ENCODE results near the gene FABP1. TPM values are rescaled to one million over a fixed set of nuclear protein-coding genes. Genes with fewer than 3 reads are reported as not detected.
A peak's percentile ranks its signal among the peaks of the same experiment; 100 is the strongest.

FABP1 gene
- total and polyA plus RNA-seq, 9 of the 15 experiments (the other 6 are each of a cell fraction or from before 2014, with no cell fraction given), result 0.64 TPM; not detected in 8

- Histone ChIP-seq H3K36me3 (ENCODE audit: control insufficient read depth, insufficient read depth, low read length) (no peaks in the 10 kb centered on the region), H2AFZ (ENCODE audit: low read depth, low read length) (no peak overlapping the region), H3K4me3 (no peak overlapping the region), H3K79me2 (ENCODE audit: control insufficient read depth, insufficient read depth, low read length) (no peaks in the 10 kb centered on the region), H4K20me1 (replicated peaks; ENCODE audit: control insufficient read depth, insufficient read depth, low read length) (no peaks in the 10 kb centered on the region), H3K4me2 (ENCODE audit: insufficient read depth, low read length) (no peak overlapping the region), H3K4me1 (replicated peaks in 1 of 2; ENCODE audit: control insufficient read depth in 2 of 2, insufficient read depth in 2 of 2, low read length in 2 of 2) (peaks cover 0 to 3% of the 10 kb centered on the region in 2 experiments; a peak in 1 of 5 replicates), H3K27ac (ENCODE audit: extremely low read depth, low read depth, low read length) (no peak overlapping the region), H3K9me3 (replicated peaks; ENCODE audit: control insufficient read depth, insufficient read depth, low read depth, low read length) (no peaks in the 10 kb centered on the region), H3K9ac (ENCODE audit: insufficient read depth in 1 of 2, low read depth in 2 of 2, low read length in 2 of 2) (no peak overlapping the region), H3K9me1 (ENCODE audit: control insufficient read depth, insufficient read depth, low read length) (no peaks in the 10 kb centered on the region), H3K27me3 (ENCODE audit: control insufficient read depth in 2 of 2, insufficient read depth in 2 of 2, low read length in 2 of 2) (peaks cover 13 to 17% of the 10 kb centered on the region in 2 experiments; a peak in 3 of 5 replicates)
- no peak for ATAC-seq
- no peak for DNase-seq (ENCODE audit: extremely low read depth in 1 of 4, low spot score in 3 of 4)
- ChIA-PET CTCF (ENCODE audit: low intra/inter-chr PET ratio) (no interaction called here), POLR2A (no interaction called here)
- BruUV-seq (replicated peaks), result no TSS peak
- WGBS (ENCODE audit: insufficient coverage, low coverage, missing lambda C conversion rate), result 0% methylated on average over 2 of the region's 2 CpGs
- intact Hi-C loops (cut with micrococcal nuclease), result no loop called here
- no peak for FAIRE-seq
- peak; percentile 56 for TF ChIP-seq ZNF316 (IDR thresholded peaks at IDR 0.05)
- peak; percentile 32; the same call in 1 of the 2 replicates for TF ChIP-seq C11orf30 (IDR thresholded peaks at IDR 0.05; ENCODE audit: low read depth)
- no peak for TF ChIP-seq ZNF57 (CRISPR knock-in tag; IDR thresholded peaks at IDR 0.05)
- in situ Hi-C loops (cut with MboI), result no loop called here
Observed at GRCh38 chr2:88167740-88168139, 39.9 kb upstream of the FABP1 start.

GRCh38 chr2:88165332-88166003 lies 37.6 kb upstream of the FABP1 start:
- no TSS peak for BruUV-seq (replicated peaks)
- no peak for DNase-seq (ENCODE audit: extremely low read depth in 1 of 4, low spot score in 3 of 4)
- Histone ChIP-seq H3K36me3 (ENCODE audit: control insufficient read depth, insufficient read depth, low read length) (no peaks in the 10 kb centered on the region), H3K9ac (ENCODE audit: insufficient read depth in 1 of 2, low read depth in 2 of 2, low read length in 2 of 2) (no peak overlapping the region), H4K20me1 (replicated peaks; ENCODE audit: control insufficient read depth, insufficient read depth, low read length) (no peaks in the 10 kb centered on the region), H3K4me1 (replicated peaks in 1 of 2; ENCODE audit: control insufficient read depth in 2 of 2, insufficient read depth in 2 of 2, low read length in 2 of 2) (peaks cover 0 to under 1% of the 10 kb centered on the region in 2 experiments; a peak in 2 of 5 replicates), H3K4me3 (no peak overlapping the region), H3K4me2 (ENCODE audit: insufficient read depth, low read length) (no peak overlapping the region), H3K9me1 (ENCODE audit: control insufficient read depth, insufficient read depth, low read length) (no peaks in the 10 kb centered on the region), H2AFZ (ENCODE audit: low read depth, low read length) (no peak overlapping the region), H3K27me3 (ENCODE audit: control insufficient read depth in 2 of 2, insufficient read depth in 2 of 2, low read length in 2 of 2) (peaks cover 11 to 15% of the 10 kb centered on the region in 2 experiments; a peak in 3 of 5 replicates), H3K9me3 (replicated peaks; ENCODE audit: control insufficient read depth, insufficient read depth, low read depth, low read length) (no peaks in the 10 kb centered on the region), H3K79me2 (ENCODE audit: control insufficient read depth, insufficient read depth, low read length) (no peaks in the 10 kb centered on the region), H3K27ac (ENCODE audit: extremely low read depth, low read depth, low read length) (no peak overlapping the region)
- POLR2A ChIA-PET, result no interaction called here
- in situ Hi-C loops (cut with MboI), result no loop called here
- FAIRE-seq, result peak; percentile 11
- CTCF ChIA-PET (ENCODE audit: low intra/inter-chr PET ratio), result no interaction called here
- 0% methylated on average over 1 of the region's 1 CpG for WGBS (ENCODE audit: insufficient coverage, low coverage, missing lambda C conversion rate)
- intact Hi-C loops (cut with micrococcal nuclease), result no loop called here
- no peak for ATAC-seq
- TF ChIP-seq ATF4 (CRISPR knock-in tag; IDR thresholded peaks at IDR 0.05) (no peak), KAT2B (IDR thresholded peaks at IDR 0.05; ENCODE audit: low read depth, low read length) (no peak), ESRRB (CRISPR knock-in tag; IDR thresholded peaks at IDR 0.05; ENCODE audit: borderline replicate concordance) (no peak), MLX (CRISPR knock-in tag; conservative IDR thresholded peaks at IDR 0.05) (no peak), SAFB2 (IDR thresholded peaks at IDR 0.05; ENCODE audit: borderline replicate concordance, low read depth, low read length, severe bottlenecking) (no peak), ZNF707 (CRISPR knock-in tag; conservative IDR thresholded peaks at IDR 0.05) (no peak), PTBP1 (IDR thresholded peaks at IDR 0.05; ENCODE audit: low read depth, low read length) (no peak), CBX3 (IDR thresholded peaks at IDR 0.05; ENCODE audit: borderline replicate concordance in 1 of 2, low read length in 2 of 2) (no peak), MEF2A (IDR thresholded peaks at IDR 0.05; ENCODE audit: control insufficient read depth, low read depth, low read length) (no peak), CBX1 (IDR thresholded peaks at IDR 0.05; ENCODE audit: low read depth) (no peak), NCOA2 (IDR thresholded peaks at IDR 0.05; ENCODE audit: partially characterized antibody in 2 of 2) (no peak)

Data from K562 (cell line).